ENCODE data around the gene CD48.
"Not testable (repeated sequence)": the region's sequence is repeated elsewhere in the genome, so short reads cannot be mapped to it uniquely, and the experiment has no call there.

The CD48 gene

DNA sequence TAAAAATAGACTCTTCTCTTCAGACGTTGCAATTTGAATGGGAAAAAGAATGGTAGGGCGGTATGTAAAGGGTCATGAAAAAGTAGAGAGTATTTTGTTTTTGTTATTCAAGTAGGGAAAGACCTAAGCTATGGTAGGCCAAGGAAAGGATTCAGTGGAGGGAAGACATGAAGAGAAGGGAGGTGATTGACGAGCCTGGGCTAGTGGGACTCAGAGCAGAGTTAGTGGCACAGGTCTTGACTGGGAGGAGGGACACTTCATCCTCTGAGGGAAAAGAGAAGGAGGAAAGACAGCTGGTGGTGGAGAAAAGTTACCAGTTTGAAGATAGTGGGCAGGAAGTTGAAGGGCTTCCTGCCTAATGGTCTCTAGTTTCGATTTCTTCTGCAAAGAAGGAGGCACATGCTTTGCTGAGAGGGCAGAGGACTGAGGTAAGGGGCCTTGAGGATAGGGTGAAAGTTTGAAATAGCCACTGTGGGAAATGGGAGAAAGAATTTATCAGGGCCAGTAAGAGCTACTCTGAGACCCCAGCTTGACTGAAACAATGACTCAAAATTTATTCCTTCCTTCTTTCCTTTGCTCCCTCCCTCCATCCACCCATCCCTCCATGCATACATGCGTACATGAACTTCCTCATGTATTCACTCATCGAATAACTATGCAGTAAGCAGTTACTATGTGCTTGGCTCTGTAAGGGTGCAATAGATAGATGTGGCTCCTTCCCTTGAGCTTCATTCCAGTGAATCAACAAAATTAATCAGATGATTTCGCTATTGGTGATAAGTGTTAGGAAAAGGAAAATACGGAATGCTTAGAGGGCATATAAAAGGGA, 4.2 kb downstream of the CD48 start:
- Histone ChIP-seq H3K4me1 (no peaks in the 10 kb centered on the region), H3K9me3 (ENCODE audit: control insufficient read depth, low read length) (no peaks in the 10 kb centered on the region), H3K79me2 (no peaks in the 10 kb centered on the region), H3K27ac (no peak overlapping the region), H3K9ac (no peak overlapping the region), H3K36me3 (ENCODE audit: control insufficient read depth, insufficient read depth, low read length) (no peaks in the 10 kb centered on the region), H3K4me2 (ENCODE audit: low read length) (no peak overlapping the region), H3K27me3 (ENCODE audit: control insufficient read depth, insufficient read depth, low read length) (no peaks in the 10 kb centered on the region), H3K4me3 (ENCODE audit: low read depth, low read length) (no peak overlapping the region), H2AFZ (no peak overlapping the region)
- TF ChIP-seq CTCF (IDR thresholded peaks at IDR 0.05), result no peak

- Histone ChIP-seq H3K27me3 (ENCODE audit: control insufficient read depth, insufficient read depth, low read length) (no peaks in the 10 kb centered on the region), H3K36me3 (ENCODE audit: control insufficient read depth, insufficient read depth, low read length) (no peaks in the 10 kb centered on the region), H3K4me2 (ENCODE audit: low read length) (no peak overlapping the region), H3K9ac (no peak overlapping the region), H3K9me3 (ENCODE audit: control insufficient read depth, low read length) (no peaks in the 10 kb centered on the region), H3K79me2 (no peaks in the 10 kb centered on the region), H3K4me3 (ENCODE audit: low read depth, low read length) (no peak overlapping the region), H3K27ac (no peak overlapping the region), H2AFZ (no peak overlapping the region), H3K4me1 (no peaks in the 10 kb centered on the region)
- no peak for TF ChIP-seq CTCF (IDR thresholded peaks at IDR 0.05)
Observed at GRCh38 chr1:160706526-160707235, 4.9 kb downstream of the CD48 start.

GRCh38 chr1:160705742-160706141, 5.9 kb downstream of the CD48 start:
- no peak overlapping the region for H3K4me2 ChIP-seq (ENCODE audit: low read length)
- H3K27ac ChIP-seq, result no peak overlapping the region
- TF ChIP-seq CTCF (IDR thresholded peaks at IDR 0.05), result no peak
- H3K36me3 ChIP-seq (ENCODE audit: control insufficient read depth, insufficient read depth, low read length), result no peaks in the 10 kb centered on the region
- no peak overlapping the region for H3K9ac ChIP-seq
- H3K27me3 ChIP-seq (ENCODE audit: control insufficient read depth, insufficient read depth, low read length), result no peaks in the 10 kb centered on the region
- no peaks in the 10 kb centered on the region for H3K4me1 ChIP-seq
- H3K9me3 ChIP-seq (ENCODE audit: control insufficient read depth, low read length), result no peaks in the 10 kb centered on the region
- H3K79me2 ChIP-seq, result no peaks in the 10 kb centered on the region
- no peak overlapping the region for H3K4me3 ChIP-seq (ENCODE audit: low read depth, low read length)
- H2AFZ ChIP-seq, result no peak overlapping the region

GRCh38 chr1:160705212-160705621, 6.4 kb downstream of the CD48 start:
- H3K9me3 ChIP-seq (ENCODE audit: control insufficient read depth, low read length); H3K4me2 ChIP-seq (ENCODE audit: low read length); H3K79me2 ChIP-seq; H3K9ac ChIP-seq; H3K27me3 ChIP-seq (ENCODE audit: control insufficient read depth, insufficient read depth, low read length); H3K4me3 ChIP-seq (ENCODE audit: low read depth, low read length); H3K4me1 ChIP-seq; H3K36me3 ChIP-seq (ENCODE audit: control insufficient read depth, insufficient read depth, low read length); H3K27ac ChIP-seq; H2AFZ ChIP-seq: not testable (repeated sequence)

GRCh38 chr1:160704250-160704649, 7.4 kb downstream of the CD48 start:
- Histone ChIP-seq H3K9ac (no peak overlapping the region), H3K27me3 (ENCODE audit: control insufficient read depth, insufficient read depth, low read length) (no peaks in the 10 kb centered on the region), H3K4me1 (no peaks in the 10 kb centered on the region), H3K79me2 (no peaks in the 10 kb centered on the region), H2AFZ (no peak overlapping the region), H3K4me2 (ENCODE audit: low read length) (no peak overlapping the region), H3K36me3 (ENCODE audit: control insufficient read depth, insufficient read depth, low read length) (no peaks in the 10 kb centered on the region), H3K9me3 (ENCODE audit: control insufficient read depth, low read length) (no peaks in the 10 kb centered on the region), H3K27ac (no peak overlapping the region), H3K4me3 (ENCODE audit: low read depth, low read length) (no peak overlapping the region)
- no peak for TF ChIP-seq CTCF (IDR thresholded peaks at IDR 0.05)
